ENCODE results near the gene KIAA1217.

Gene KIAA1217

GRCh38 chr10:24208661-24209431, at the start of gene KIAA1217:
KIAA1217 (plus strand) TSS chr10:24209138; CDS start chr10:24209194, 56 bp downstream.
- no peak for DNase-seq

GRCh38 chr10:24162206-24162985, 46.5 kb upstream of the KIAA1217 start:
- no peak for DNase-seq

- DNase-seq: no peak
Measured at GRCh38 chr10:24163485-24163884, 45.5 kb upstream of the KIAA1217 start.

GRCh38 chr10:24168258-24169170, 40.4 kb upstream of the KIAA1217 start:
- DNase-seq: no peak

- DNase-seq: no peak
Measured at GRCh38 chr10:24170199-24170598, 38.7 kb upstream of the KIAA1217 start.

- no peak for DNase-seq
Measured at GRCh38 chr10:24172909-24173308, 36.0 kb upstream of the KIAA1217 start.

- DNase-seq: no peak
Measured at GRCh38 chr10:24174014-24174413, 34.9 kb upstream of the KIAA1217 start.

GRCh38 chr10:24176658-24177057, 32.3 kb upstream of the KIAA1217 start:
- DNase-seq: no peak

- no peak for DNase-seq
Measured at GRCh38 chr10:24177636-24178035, 31.3 kb upstream of the KIAA1217 start.

- DNase-seq: no peak
Measured at GRCh38 chr10:24180891-24181290, 28.0 kb upstream of the KIAA1217 start.

- no peak for DNase-seq
Measured at GRCh38 chr10:24184455-24184854, 24.5 kb upstream of the KIAA1217 start.

GRCh38 chr10:24193330-24193729, 15.6 kb upstream of the KIAA1217 start:
- DNase-seq: no peak

GRCh38 chr10:24197263-24197662, 11.7 kb upstream of the KIAA1217 start:
- no peak for DNase-seq

GRCh38 chr10:24201503-24202180, 7.3 kb upstream of the KIAA1217 start:
- DNase-seq: no peak

- DNase-seq: no peak
Measured at GRCh38 chr10:24202181-24202570, 6.8 kb upstream of the KIAA1217 start.

- DNase-seq: no peak
Measured at GRCh38 chr10:24205821-24206220, 3.1 kb upstream of the KIAA1217 start.

GRCh38 chr10:24206334-24206733, 2.6 kb upstream of the KIAA1217 start:
- DNase-seq: no peak

GRCh38 chr10:24206926-24207325, 2.0 kb upstream of the KIAA1217 start:
- DNase-seq: no peak

- no peak for DNase-seq
Measured at GRCh38 chr10:24207341-24207740, 1.6 kb upstream of the KIAA1217 start.

GRCh38 chr10:24207781-24208611, 942 bp upstream of the KIAA1217 start:
- peak; percentile 9 for DNase-seq

- DNase-seq: no peak
Measured at GRCh38 chr10:24209432-24209771, 464 bp downstream of the KIAA1217 start.
